HG03439 (cell line): Measurements from ENCODE around the gene SUMO1.
"Not testable (repeated sequence)": the region's sequence is repeated elsewhere in the genome, so short reads cannot be mapped to it uniquely, and the experiment has no call there.

Source experiments
- ATAC-seq: cut with Tn5 transposase; IDR thresholded peaks from one replicate; pipeline ENCODE4 v1.9.1; 2021; ENCODE audit warnings: mild to moderate bottlenecking, moderate library complexity; ENCODE audit not compliant: unreplicated experiment

Gene SUMO1

GRCh38 chr2:202238234-202239197 is at the start of gene SUMO1:
SUMO1 (minus strand) TSS chr2:202238597; CDS start chr2:202238451, 146 bp downstream.
- ATAC-seq: peak; percentile 93

DNA sequence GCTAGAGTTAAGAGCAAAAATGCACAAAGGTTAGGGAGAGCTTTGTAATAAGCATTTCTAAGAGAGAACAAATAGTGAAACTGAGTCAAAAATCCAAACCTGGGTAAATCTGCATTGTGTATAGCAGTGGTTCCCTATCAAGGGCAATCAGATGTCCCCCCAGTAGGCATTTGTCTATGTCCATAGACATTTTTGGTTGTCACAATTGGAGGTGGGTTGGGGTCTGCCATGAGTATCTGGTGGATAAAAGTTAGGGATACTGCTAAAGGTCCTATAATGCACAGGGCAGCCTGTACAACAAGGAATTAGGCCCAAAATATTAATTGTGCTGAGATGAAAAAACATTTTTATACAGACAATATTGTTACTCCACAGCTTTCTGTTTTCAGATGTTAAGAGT is 48.2 kb upstream of the SUMO1 start:
- ATAC-seq: no peak

- no peak for ATAC-seq
These were observed 40.5 kb upstream of the SUMO1 start for GRCh38 chr2:202278944-202279343.

DNA sequence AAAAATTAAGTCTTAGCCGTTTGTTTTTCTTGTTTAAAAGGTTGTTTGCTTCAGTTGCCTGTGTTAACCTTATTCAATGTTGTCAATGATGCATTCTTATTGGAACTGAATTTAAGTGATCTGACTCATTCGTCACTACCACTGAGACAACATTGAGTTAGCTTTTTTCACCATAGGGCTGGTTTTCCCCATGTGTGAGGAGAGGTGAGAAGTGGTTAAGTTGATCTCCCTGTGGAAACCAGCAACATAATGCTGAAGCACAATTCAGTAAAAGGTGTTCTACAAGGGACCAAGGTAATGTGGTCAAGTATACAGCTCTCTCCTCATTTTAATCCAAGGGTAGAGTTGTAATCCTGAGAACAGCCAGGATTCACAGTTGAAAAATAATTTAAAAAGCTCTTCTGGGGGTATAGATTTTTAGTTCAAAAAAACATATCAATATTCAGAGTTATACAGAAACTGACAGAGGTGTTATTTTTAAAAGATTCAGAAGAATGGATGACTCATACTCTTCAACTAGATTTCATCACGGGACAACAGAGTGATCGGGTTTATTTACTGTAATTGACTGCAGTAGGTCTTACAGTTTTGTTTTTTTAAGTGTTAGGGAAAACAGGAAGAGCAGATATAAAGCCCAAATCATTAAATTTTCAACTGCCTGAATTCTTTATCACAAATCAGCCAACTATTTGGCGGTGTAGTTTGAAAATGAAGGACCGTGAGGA is 39.8 kb upstream of the SUMO1 start:
- ATAC-seq: peak; percentile 53

GRCh38 chr2:202276078-202276720 is 37.8 kb upstream of the SUMO1 start:
- not testable (repeated sequence) for ATAC-seq

DNA sequence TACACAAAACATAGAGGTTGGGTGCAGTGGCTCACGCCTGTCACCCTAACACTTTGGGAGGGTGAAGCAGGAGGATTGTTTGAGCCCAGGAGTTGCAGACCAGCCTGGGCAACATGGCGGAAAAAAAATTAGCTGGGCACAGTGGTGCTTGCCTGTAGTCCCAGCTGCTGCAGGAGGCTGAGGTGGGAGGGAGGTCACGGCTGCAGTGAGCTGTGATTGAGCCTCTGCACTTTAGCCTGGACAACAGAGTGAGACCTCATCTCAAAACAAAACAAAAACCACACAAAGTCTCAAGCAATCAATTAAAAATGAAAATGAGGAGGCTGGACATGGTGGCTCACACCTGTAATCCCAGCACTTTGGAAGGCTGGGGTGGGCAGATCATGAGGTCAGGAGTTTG is 32.1 kb upstream of the SUMO1 start:
- ATAC-seq: no peak

- no peak for ATAC-seq
These were observed 31.2 kb upstream of the SUMO1 start for GRCh38 chr2:202269585-202269984.

DNA sequence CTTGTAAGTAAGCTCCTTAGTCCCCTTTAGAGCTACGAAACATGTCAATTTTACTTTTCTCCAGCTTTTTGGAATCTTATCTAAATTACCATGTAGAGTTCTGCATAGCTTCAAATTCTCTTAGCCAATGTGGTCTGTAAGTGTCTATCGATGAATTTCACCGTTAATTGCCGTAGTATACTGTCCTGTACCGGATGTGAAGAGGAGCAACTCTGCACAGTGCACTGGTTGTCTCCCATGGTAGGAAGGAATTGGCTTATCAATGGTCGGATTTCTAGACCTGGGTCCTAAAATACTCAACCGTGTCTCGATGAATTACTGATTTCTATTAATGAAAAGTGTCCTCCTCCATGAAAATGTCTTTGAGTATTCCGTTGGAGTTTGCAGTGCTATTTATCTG is 29.1 kb upstream of the SUMO1 start:
- no peak for ATAC-seq

- ATAC-seq: peak; percentile 83
These were observed 27.3 kb upstream of the SUMO1 start, which contains the start of gene NOP58 for GRCh38 chr2:202265467-202266277. NOP58 (plus strand) TSS chr2:202265763; CDS start chr2:202265942, 179 bp downstream.

DNA sequence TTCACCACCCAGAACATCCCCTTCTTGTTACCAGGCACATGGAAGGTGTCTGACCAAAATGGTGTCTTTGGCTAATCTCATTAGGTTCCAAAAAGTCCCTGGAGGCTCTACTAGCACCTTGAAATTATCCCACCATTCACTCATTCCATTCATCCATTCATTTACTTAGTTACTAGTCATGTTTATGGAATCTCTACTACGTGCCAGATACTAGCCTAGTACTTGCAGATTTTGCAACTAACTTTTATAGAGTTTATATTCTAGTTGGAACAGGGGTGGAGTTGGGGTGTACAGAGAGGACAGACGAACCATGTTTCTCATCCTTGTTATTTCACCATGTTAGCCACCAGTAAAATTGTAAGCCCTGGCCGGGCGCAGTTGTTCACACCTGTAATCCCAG is 23.1 kb upstream of the SUMO1 start:
- no peak for ATAC-seq

DNA sequence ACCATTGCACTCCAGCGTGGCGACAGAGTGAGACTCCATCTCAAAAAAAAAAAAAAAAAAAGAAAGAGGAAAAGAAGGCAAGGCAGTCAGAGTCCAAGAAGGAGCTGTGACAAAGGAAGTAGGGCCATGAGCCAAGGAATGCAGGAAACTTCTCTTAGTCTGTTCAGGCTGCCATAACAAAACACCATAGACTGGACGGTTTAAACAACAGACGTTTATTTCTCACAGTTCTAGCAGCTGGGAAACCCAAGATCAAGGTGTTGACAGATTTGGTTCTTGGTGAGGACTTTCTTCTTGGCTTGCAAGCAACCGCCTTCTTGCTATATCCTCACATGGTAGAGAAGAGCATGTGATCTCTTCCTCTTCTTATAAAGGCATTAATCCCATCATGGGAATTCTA is 13.1 kb upstream of the SUMO1 start:
- no peak for ATAC-seq

DNA sequence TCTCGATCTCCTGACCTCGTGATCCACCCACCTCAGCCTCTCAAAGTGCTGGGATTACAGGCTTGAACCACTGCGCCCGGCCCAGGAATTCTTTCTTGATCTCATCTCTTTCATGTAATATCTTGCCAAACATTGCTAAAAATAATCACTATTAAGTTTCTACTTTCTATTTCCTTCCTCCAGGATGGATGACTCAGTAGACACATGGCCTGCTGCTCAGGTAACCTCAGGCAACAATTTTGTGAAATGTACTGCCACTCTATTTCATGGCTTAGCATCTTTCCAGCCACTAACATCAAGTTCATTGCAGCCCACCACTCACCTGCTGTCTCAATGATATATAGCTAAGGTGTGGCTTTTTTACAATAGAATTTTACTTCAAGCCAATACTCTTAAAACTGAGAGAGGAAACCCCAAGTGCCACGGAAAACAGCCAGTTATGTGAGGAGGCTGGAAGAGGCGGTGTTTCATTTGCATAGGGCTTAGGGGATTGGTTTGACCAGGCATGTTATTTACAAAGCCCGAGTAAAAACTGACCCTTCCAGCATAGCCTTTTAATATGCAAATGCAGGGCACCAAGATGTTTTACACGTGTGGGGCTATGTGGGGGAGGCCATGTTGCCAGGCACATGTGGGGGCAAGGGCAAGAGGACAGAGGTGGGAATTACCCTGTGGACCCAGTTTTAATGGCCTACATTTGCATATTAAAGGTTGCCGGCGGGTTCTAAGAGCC is 11.3 kb upstream of the SUMO1 start:
- ATAC-seq: no peak

- not testable (repeated sequence) for ATAC-seq
These were observed 9.3 kb upstream of the SUMO1 start for GRCh38 chr2:202247710-202248109.

- peak; percentile 47 for ATAC-seq
These were observed 587 bp downstream of the SUMO1 start for GRCh38 chr2:202237787-202238233.

- ATAC-seq: no peak
These were observed 16.5 kb downstream of the SUMO1 start for GRCh38 chr2:202221873-202222272.

- no peak for ATAC-seq
These were observed 23.2 kb downstream of the SUMO1 start for GRCh38 chr2:202215179-202215578.

GRCh38 chr2:202208526-202208925 is 29.9 kb downstream of the SUMO1 start:
- ATAC-seq: no peak

DNA sequence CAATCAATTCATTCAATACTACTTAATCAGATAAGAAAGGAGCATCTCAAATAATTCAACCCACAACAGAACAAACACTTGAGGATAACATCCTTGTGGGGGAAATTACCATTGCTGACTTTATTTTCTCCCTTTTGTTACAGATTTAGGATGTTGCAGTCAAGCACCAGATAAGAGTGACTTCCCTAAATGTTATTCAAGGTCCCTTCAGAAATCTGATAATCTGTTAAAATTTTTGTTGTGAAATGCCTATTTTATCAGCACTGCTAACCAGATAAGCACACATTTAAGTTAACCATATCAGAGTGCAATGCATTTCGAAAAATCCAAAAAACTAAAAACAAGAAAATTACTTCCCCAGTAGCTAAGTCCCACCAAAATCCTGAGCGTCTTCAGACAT is 33.5 kb downstream of the SUMO1 start:
- ATAC-seq: no peak

- ATAC-seq: no peak
These were observed 35.0 kb downstream of the SUMO1 start for GRCh38 chr2:202203348-202203747.
